Measurements from ENCODE around the gene GLOD5. TPM values are rescaled to one million over a fixed set of nuclear protein-coding genes. Genes with fewer than 3 reads are reported as not detected.

GLOD5 gene
- total and polyA plus RNA-seq, 2 of the 8 experiments (the other 6 are each of a cell fraction or from before 2014, with no cell fraction given) = 0.18 TPM; not detected in 1

DNA sequence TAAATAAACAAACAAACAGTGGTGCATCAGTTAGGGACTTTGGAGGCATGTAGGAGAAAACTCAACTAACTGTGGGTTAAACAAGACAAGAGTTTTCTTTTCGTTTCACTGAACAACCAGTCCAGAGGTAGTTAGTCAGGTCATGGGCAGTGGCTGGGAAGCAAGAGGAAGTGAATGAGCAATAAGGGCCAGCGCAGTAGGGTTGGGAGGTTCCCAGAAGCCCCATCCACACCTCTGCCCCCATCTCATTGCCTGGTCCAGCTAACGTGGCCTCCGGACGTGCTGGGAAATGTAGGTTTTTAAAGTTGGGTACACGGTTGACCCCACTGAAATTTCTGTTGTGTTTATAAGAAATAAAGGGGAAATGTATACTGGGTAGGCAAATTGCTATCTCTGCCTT, 8.7 kb downstream of the GLOD5 start (continued):
- TF ChIP-seq NRF1 (IDR thresholded peaks at IDR 0.05; ENCODE audit: low read depth, low read length) = no peak
- no peak for TF ChIP-seq RNF2 (IDR thresholded peaks at IDR 0.05; ENCODE audit: borderline replicate concordance, low read depth, low read length, missing control alignments, poor library complexity, severe bottlenecking)
- TF ChIP-seq JUN (IDR thresholded peaks at IDR 0.05; ENCODE audit: low read depth, low read length) = no peak
- no peak for TF ChIP-seq MAFK (IDR thresholded peaks at IDR 0.05; ENCODE audit: low read depth, low read length)

Measured in H1 (cell line).